ENCODE measurements around the gene MYO9B. TPM values are rescaled to one million over a fixed set of nuclear protein-coding genes. Genes with fewer than 3 reads are reported as not detected.

Gene MYO9B, protein sequence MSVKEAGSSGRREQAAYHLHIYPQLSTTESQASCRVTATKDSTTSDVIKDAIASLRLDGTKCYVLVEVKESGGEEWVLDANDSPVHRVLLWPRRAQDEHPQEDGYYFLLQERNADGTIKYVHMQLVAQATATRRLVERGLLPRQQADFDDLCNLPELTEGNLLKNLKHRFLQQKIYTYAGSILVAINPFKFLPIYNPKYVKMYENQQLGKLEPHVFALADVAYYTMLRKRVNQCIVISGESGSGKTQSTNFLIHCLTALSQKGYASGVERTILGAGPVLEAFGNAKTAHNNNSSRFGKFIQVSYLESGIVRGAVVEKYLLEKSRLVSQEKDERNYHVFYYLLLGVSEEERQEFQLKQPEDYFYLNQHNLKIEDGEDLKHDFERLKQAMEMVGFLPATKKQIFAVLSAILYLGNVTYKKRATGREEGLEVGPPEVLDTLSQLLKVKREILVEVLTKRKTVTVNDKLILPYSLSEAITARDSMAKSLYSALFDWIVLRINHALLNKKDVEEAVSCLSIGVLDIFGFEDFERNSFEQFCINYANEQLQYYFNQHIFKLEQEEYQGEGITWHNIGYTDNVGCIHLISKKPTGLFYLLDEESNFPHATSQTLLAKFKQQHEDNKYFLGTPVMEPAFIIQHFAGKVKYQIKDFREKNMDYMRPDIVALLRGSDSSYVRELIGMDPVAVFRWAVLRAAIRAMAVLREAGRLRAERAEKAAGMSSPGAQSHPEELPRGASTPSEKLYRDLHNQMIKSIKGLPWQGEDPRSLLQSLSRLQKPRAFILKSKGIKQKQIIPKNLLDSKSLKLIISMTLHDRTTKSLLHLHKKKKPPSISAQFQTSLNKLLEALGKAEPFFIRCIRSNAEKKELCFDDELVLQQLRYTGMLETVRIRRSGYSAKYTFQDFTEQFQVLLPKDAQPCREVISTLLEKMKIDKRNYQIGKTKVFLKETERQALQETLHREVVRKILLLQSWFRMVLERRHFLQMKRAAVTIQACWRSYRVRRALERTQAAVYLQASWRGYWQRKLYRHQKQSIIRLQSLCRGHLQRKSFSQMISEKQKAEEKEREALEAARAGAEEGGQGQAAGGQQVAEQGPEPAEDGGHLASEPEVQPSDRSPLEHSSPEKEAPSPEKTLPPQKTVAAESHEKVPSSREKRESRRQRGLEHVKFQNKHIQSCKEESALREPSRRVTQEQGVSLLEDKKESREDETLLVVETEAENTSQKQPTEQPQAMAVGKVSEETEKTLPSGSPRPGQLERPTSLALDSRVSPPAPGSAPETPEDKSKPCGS (N-terminal part only)
- total RNA-seq, result 100 to 1,000 TPM; 185 to 220 (median 202) TPM
- 97.3 TPM for total RNA-seq (2013)
- total RNA-seq, result 120 to 351 (median 250) reads per million in 29 experiments

DNA sequence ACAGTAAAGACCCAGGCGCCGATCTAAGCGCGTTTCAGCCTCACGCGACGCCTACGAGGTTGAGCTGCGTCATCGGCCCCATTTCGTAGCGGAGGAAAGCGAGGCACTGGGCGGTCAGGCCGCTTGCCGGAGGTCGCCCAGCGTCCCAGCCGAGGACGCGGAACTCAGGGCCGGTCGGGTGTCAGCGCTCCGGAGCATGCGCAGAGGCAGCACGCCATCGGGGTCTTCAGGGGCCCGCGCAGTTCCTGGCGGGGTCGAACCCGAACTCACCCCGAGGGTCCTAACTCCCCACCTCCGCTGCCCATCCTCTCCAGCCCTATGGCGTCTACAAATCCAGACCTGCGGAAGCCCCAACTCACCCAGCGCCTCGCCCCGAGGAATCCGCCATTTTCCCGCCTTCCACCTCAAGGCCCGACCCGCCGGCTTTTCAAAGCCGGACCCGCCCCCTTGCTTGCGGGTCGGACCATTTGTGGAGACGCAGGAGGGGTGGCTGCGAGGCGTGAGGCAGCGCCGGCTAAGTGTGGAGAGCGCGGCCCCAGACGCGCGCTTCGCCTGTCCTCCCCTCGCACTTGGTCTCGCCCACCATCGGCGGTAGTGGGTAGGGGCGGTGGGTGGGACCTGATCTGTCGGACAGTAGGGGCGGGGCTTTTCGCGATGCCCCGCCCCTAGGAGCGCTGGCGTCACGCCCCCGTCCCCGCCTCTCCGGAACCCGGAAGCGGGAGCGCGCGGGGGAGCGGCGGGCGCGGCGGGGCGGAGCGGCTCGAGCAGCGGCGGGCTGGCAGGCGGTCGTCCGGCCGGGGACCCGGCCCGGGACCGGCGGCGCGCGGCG, at the start of gene MYO9B, which contains the start of gene HAUS8:
TSS of gene MYO9B (plus strand) at position 743 of the 829 bp plus-strand sequence. CDS start 25,941 bp downstream, outside the sequence.
TSS of gene HAUS8 (minus strand) at position 418 of the 829 bp plus-strand sequence. CDS start at position 388, 30 bp downstream.
- Histone ChIP-seq H3K27ac (ENCODE audit: low read length) (peak within 1 kb of the TSS; percentile 68), H3K27me3 (replicated peaks in 1 of 2; ENCODE audit: control insufficient read depth in 2 of 2, extremely low read depth in 1 of 2, insufficient read depth in 2 of 2, low read length in 1 of 2) (no peaks in the 10 kb centered on the region), H3K4me3 (ENCODE audit: control insufficient read depth in 1 of 2, extremely low read depth in 1 of 2, low read length in 1 of 2) (peak within 1 kb of the TSS; percentile 74 to 97), H3K4me1 (ENCODE audit: control insufficient read depth in 1 of 2, extremely low read depth in 1 of 2, insufficient read depth in 2 of 2, low read length in 2 of 2) (peaks cover 22 to 64% of the 10 kb centered on the region in 2 experiments), H3K9me3 (no peaks in the 10 kb centered on the region), H3K36me3 (ENCODE audit: control insufficient read depth in 2 of 2, extremely low read depth in 1 of 2, insufficient read depth in 1 of 2, low read length in 1 of 2) (peaks cover 7 to 12% of the 10 kb centered on the region in 2 donors)
- peak within 1 kb of the TSS; percentile 96 to 97 for H3K27ac Mint-ChIP-seq
- peaks cover 6% of the 10 kb centered on the region for H3K36me3 Mint-ChIP-seq
- under 1% methylated on average over 98 of the region's 103 CpGs for WGBS (ENCODE audit: insufficient coverage)
- H3K4me1 Mint-ChIP-seq, result peaks cover 55 to 69% (median 66%) of the 10 kb centered on the region in 3 donors
- CTCF ChIA-PET, result interaction anchor here (0.6 to 1.6 kb wide), 3 partner anchors 50 to 999 kb away, joined by 3 to 9 read pairs (median 3); partner anchors contain the start of gene TPM4 (in 1 of the 2)
- H3K4me3 Mint-ChIP-seq, result peak within 1 kb of the TSS; percentile 96 to 99 (median 98)
- H3K9me3 Mint-ChIP-seq, result no peaks in the 10 kb centered on the region
- POLR2A ChIA-PET, result interaction anchor here (0.6 to 0.8 kb wide), 3 partner anchors 51 to 192 kb away, joined by 3 to 5 read pairs (median 5); no protein-coding TSS in a partner anchor
- DNase-seq (peak; percentile 98 to 100 (median 99)), ATAC-seq (replicated peaks in 1 of 4) (peak; percentile 89 to 94 (median 93))
- H3K27me3 Mint-ChIP-seq, result no peaks in the 10 kb centered on the region

DNA sequence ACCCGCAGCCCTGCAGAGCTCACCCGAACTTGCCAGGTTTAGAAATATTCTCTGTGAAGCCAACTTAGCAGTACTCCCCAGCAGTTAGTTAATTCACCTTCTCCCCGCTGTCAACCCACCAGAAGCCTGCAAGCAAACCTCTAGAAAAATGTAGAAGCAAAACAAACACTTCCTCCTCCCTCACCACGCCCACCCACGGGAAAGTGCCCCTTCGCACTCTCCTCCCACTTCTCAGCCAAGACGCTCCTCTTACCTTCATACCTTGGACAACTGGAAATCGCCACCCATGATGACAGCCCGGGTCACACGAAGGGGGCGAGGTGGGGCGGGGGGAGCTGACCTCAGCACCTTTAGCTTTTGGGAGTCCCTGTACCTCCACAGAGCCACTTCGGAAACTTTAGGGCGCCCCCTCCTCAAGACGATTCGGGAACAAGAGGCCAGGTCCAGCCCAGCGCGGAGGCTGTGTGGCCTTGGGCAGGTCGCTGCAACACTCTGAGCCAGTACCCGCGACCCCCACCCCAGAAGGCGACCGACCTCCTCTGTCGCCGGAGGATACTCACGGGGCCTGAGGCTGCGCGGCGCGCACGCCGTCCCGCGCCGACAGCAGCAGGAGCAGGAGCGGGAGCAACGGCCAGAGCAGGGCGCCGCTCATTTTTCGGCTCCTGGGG, 49.5 kb upstream of the MYO9B start:
- H3K27ac Mint-ChIP-seq, result no peak overlapping the region
- 3% methylated on average over 26 of the region's 40 CpGs for WGBS (ENCODE audit: insufficient coverage)
- CTCF ChIA-PET, result no interaction called here
- peaks cover 4 to 19% (median 17%) of the 10 kb centered on the region in 3 donors for H3K9me3 Mint-ChIP-seq
- Histone ChIP-seq H3K27ac (ENCODE audit: low read length) (no peak overlapping the region), H3K36me3 (ENCODE audit: control insufficient read depth in 2 of 2, extremely low read depth in 1 of 2, insufficient read depth in 1 of 2, low read length in 1 of 2) (no peaks in the 10 kb centered on the region), H3K4me3 (ENCODE audit: control insufficient read depth in 1 of 2, extremely low read depth in 1 of 2, low read length in 1 of 2) (peak overlapping the region; percentile 36 to 61), H3K27me3 (replicated peaks in 1 of 2; ENCODE audit: control insufficient read depth in 2 of 2, extremely low read depth in 1 of 2, insufficient read depth in 2 of 2, low read length in 1 of 2) (peaks cover 2 to 58% of the 10 kb centered on the region in 2 experiments), H3K9me3 (no peaks in the 10 kb centered on the region), H3K4me1 (ENCODE audit: control insufficient read depth in 1 of 2, extremely low read depth in 1 of 2, insufficient read depth in 2 of 2, low read length in 2 of 2) (peaks cover 0 to 11% of the 10 kb centered on the region in 2 experiments)
- H3K4me1 Mint-ChIP-seq, result peaks cover 9 to 18% (median 9%) of the 10 kb centered on the region in 3 donors
- ATAC-seq (replicated peaks in 1 of 4) (peak; percentile 58 to 75 (median 64)), DNase-seq (peak in 18 of 35 experiments; percentile 5 to 40 (median 19))
- H3K27me3 Mint-ChIP-seq, result peaks cover 31 to 59% of the 10 kb centered on the region in 2 donors
- peaks cover 13% of the 10 kb centered on the region for H3K36me3 Mint-ChIP-seq
- POLR2A ChIA-PET, result no interaction called here
- H3K4me3 Mint-ChIP-seq, result peak overlapping the region; percentile 72 to 80 (median 73)

DNA sequence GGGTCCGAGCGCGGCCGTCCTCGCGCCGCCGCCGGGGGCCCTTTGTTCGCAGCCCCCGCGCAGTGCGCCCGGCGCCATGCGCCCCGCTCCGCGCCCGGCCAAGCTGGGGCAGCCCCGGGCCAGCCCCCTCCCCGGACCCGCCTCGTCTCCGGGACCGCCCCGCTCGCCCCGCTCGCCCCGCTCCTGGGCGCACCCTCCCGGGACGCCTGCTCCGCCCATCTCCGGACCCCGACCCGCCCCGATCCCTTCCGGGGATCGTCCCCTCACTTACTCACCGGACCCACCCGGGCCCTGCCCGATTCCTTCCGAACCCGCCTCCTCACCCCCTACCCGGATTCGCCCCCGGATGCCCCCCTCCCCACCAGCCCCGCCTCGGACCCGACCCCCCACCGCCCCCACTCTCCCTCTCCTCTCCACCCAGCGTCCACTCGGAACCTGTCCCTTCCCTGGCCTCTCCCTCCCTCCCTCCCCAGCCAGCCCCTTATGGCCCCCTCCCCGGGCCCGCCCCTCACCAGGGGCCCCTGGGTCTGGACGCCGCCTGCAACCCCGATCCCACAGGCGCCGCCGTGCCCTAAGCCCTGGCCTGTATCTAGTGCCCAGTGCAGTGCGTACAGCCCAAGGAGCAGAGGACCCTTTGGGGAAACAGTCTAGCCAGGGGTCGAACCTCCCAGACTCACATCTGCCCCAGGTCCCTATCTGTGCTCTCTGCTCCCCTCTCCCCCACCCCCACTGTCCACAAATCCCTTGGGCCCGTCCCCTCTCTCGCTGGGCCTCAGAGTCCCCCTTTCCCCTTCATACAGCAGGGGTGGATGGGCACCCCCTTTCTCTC, 48.7 kb upstream of the MYO9B start, which contains the start of gene CPAMD8:
TSS of gene CPAMD8 (minus strand) at position 105 of the 829 bp plus-strand sequence. CDS start 168 bp downstream, outside the sequence.
- CTCF ChIA-PET, result no interaction called here
- H3K4me3 Mint-ChIP-seq, result peak within 1 kb of the TSS; percentile 72 to 80 (median 73)
- DNase-seq (no peak), ATAC-seq (replicated peaks in 1 of 4) (peak in 3 of 4 experiments; percentile 28 to 56 (median 38))
- WGBS (ENCODE audit: insufficient coverage), result 13% methylated on average over 42 of the region's 67 CpGs
- peaks cover 13% of the 10 kb centered on the region for H3K36me3 Mint-ChIP-seq
- H3K27ac Mint-ChIP-seq, result no peak within 1 kb of the TSS
- H3K4me1 Mint-ChIP-seq, result peaks cover 9 to 18% (median 9%) of the 10 kb centered on the region in 3 donors
- Histone ChIP-seq H3K36me3 (ENCODE audit: control insufficient read depth in 2 of 2, extremely low read depth in 1 of 2, insufficient read depth in 1 of 2, low read length in 1 of 2) (no peaks in the 10 kb centered on the region), H3K4me1 (ENCODE audit: control insufficient read depth in 1 of 2, extremely low read depth in 1 of 2, insufficient read depth in 2 of 2, low read length in 2 of 2) (peaks cover 0 to 11% of the 10 kb centered on the region in 2 experiments), H3K27ac (ENCODE audit: low read length) (no peak within 1 kb of the TSS), H3K9me3 (no peaks in the 10 kb centered on the region), H3K27me3 (replicated peaks in 1 of 2; ENCODE audit: control insufficient read depth in 2 of 2, extremely low read depth in 1 of 2, insufficient read depth in 2 of 2, low read length in 1 of 2) (peaks cover 2 to 52% of the 10 kb centered on the region in 2 experiments), H3K4me3 (ENCODE audit: control insufficient read depth in 1 of 2, extremely low read depth in 1 of 2, low read length in 1 of 2) (peak within 1 kb of the TSS; percentile 36 to 61)
- peaks cover 31 to 59% of the 10 kb centered on the region in 2 donors for H3K27me3 Mint-ChIP-seq
- POLR2A ChIA-PET, result no interaction called here
- peaks cover 4 to 19% (median 17%) of the 10 kb centered on the region in 3 donors for H3K9me3 Mint-ChIP-seq

GRCh38 chr19:17027535-17027975, 48.0 kb upstream of the MYO9B start:
- 82% methylated on average over 4 of the region's 7 CpGs for WGBS (ENCODE audit: insufficient coverage)
- Mint-ChIP-seq H3K4me3 (peak overlapping the region in 2 of 3 donors; percentile 41 to 63), H3K27ac (no peak overlapping the region), H3K4me1 (peaks cover 9 to 18% (median 9%) of the 10 kb centered on the region in 3 donors), H3K27me3 (peaks cover 31 to 59% of the 10 kb centered on the region in 2 donors), H3K9me3 (peaks cover 4 to 19% (median 16%) of the 10 kb centered on the region in 3 donors), H3K36me3 (peaks cover 12% of the 10 kb centered on the region)
- Histone ChIP-seq H3K9me3 (no peaks in the 10 kb centered on the region), H3K36me3 (ENCODE audit: control insufficient read depth in 2 of 2, extremely low read depth in 1 of 2, insufficient read depth in 1 of 2, low read length in 1 of 2) (no peaks in the 10 kb centered on the region), H3K27ac (ENCODE audit: low read length) (no peak overlapping the region), H3K4me1 (ENCODE audit: control insufficient read depth in 1 of 2, extremely low read depth in 1 of 2, insufficient read depth in 2 of 2, low read length in 2 of 2) (peaks cover 0 to 11% of the 10 kb centered on the region in 2 experiments), H3K4me3 (ENCODE audit: control insufficient read depth in 1 of 2, extremely low read depth in 1 of 2, low read length in 1 of 2) (no peak overlapping the region), H3K27me3 (replicated peaks in 1 of 2; ENCODE audit: control insufficient read depth in 2 of 2, extremely low read depth in 1 of 2, insufficient read depth in 2 of 2, low read length in 1 of 2) (peaks cover 2 to 46% of the 10 kb centered on the region in 2 experiments)
- no peak for ATAC-seq (replicated peaks in 1 of 4)
- ChIA-PET CTCF (no interaction called here), POLR2A (no interaction called here)
- DNase-seq, result no peak

All from T-cell (primary cell).